H1 (cell line): Measurements from ENCODE around the gene ATP6V1G1. TPM values are rescaled to one million over a fixed set of nuclear protein-coding genes. Genes with fewer than 3 reads are reported as not detected.

ENCODE experiments used
- BCL11A ChIP-seq, 2 experiments: IDR thresholded peaks; one replicate each; pipeline ENCODE4 v1.6.1; 2011; ENCODE audit warnings: low read depth in 2 of 2, low read length in 2 of 2, mild to moderate bottlenecking in 2 of 2
- EZH2 ChIP-seq: fragments of 200-600 bp; sonication (generic); IDR thresholded peaks from 2 replicates; pipeline ENCODE4 v1.7.1; 2012; ENCODE audit warnings: low read depth, mild to moderate bottlenecking, moderate library complexity, low read length, inconsistent platforms; ENCODE audit not compliant: severe bottlenecking
- KDM4A ChIP-seq: IDR thresholded peaks from one replicate; pipeline ENCODE4 v1.7.1; 2012; ENCODE audit warnings: low read depth, mild to moderate bottlenecking, moderate library complexity, low read length, inconsistent platforms; ENCODE audit not compliant: severe bottlenecking
- NANOG ChIP-seq: IDR thresholded peaks from 2 replicates; pipeline ENCODE4 v1.6.1; 2011; ENCODE audit warnings: low read length, low read depth, mild to moderate bottlenecking, inconsistent platforms; ENCODE audit not compliant: insufficient read depth, poor library complexity, severe bottlenecking
- SP1 ChIP-seq: IDR thresholded peaks from 2 replicates; pipeline ENCODE4 v1.6.1; 2011; ENCODE audit warnings: low read depth, low read length
- SRF ChIP-seq: IDR thresholded peaks from 2 replicates; pipeline ENCODE4 v1.6.1; 2011; ENCODE audit warnings: mild to moderate bottlenecking, low read depth, low read length, moderate library complexity
- polyA plus RNA-seq, 7 experiments: library from polyadenylated mRNA; depleted of rRNA in 3 of 7; stranded (reverse) in 5 of 7; unstranded in 2 of 7; fragments of >200 nt in 5 of 7; fragments of 200-250 nt in 2 of 7; gene quantifications; 1 replicate in 5 of 7; 2 replicates in 1 of 7; 4 replicates in 1 of 7; pipeline versions ENCODE4 v1.2.1 to v1.2.3, GENCODE V29; 2011 to 2013; ENCODE audit warnings: missing spikeins in 2 of 7, mixed read lengths in 2 of 7
- total RNA-seq: library from RNA; stranded (reverse); fragmentation: NEBNext Ultra II Directional; extraction: Animal tissue kit (Norgen Biotek cat#: 25700); gene quantifications from 2 replicates; pipeline ENCODE4 v1.2.1, GENCODE V29; 2021
- TF ChIP-seq, protein P1 (sequence below): IDR thresholded peaks from 2 replicates; pipeline ENCODE4 v1.6.1; 2012; ENCODE audit warnings: low read length, inconsistent platforms

Gene ATP6V1G1
- total and polyA plus RNA-seq, 2 of the 8 experiments (the other 6 are each of a cell fraction or from before 2014, with no cell fraction given), result 112 to 124 TPM

DNA sequence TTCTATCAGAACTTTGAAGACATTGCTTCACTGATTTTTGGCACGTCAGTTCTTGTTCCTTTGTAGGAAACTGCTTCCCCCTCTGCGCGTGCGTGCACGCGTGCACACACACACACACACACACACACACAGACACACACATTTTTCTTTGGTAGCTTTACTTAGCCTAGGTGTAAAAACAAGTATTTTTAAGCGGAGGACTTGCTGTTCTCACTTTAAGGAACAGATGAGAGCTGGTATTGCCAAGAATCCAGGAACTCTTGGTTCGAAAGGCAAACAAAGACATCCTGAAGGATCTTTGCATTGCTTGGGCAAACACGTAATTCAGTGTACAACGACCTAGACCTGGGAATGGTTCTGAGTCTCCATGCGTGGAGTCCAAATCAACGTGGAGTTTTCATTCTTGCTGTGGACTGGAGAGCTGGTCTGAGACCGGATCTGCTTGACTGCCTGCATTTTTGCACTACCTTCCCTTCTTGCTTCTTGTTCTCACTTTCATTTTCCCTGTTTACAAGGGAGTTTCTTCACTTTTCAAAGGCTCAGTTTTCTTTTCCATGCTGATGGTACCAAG is 31.7 kb downstream of the ATP6V1G1 start (continued):
- TF ChIP-seq, protein P1, sequence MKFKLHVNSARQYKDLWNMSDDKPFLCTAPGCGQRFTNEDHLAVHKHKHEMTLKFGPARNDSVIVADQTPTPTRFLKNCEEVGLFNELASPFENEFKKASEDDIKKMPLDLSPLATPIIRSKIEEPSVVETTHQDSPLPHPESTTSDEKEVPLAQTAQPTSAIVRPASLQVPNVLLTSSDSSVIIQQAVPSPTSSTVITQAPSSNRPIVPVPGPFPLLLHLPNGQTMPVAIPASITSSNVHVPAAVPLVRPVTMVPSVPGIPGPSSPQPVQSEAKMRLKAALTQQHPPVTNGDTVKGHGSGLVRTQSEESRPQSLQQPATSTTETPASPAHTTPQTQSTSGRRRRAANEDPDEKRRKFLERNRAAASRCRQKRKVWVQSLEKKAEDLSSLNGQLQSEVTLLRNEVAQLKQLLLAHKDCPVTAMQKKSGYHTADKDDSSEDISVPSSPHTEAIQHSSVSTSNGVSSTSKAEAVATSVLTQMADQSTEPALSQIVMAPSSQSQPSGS, result no peak
- TF ChIP-seq EZH2 (no peak), KDM4A (no peak), SRF (no peak), SP1 (no peak), BCL11A (IDR thresholded peaks at IDR 0.05; ENCODE audit: low read depth in 2 of 2, low read length in 2 of 2) (no peak), NANOG (no peak)
